GM21619 (cell line): ENCODE results near the gene NAV2.

Experiments
- ATAC-seq: cut with Tn5 transposase; IDR thresholded peaks from one replicate; pipeline ENCODE4 v1.9.1; 2021; ENCODE audit not compliant: unreplicated experiment

Gene NAV2

DNA sequence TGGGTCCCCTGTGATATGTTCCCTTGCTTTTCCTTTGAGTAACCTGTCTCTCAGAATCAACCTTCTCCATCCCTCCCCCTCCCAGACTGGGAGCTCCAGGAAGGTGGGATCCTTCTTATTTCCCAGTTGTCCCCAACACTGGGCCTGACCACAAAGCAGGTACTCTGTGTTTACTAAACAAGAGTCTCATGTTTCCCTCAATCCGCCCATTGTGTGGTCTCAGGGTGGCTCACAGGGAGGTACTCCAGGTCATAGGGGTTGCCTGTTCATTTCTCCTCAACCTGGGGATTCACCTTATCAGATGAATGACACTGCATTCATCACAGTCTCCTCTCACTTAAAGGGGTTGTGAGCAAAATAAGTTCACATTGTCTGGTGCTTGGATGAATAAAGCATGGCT is 26.4 kb upstream of the NAV2 start:
- ATAC-seq: no peak

DNA sequence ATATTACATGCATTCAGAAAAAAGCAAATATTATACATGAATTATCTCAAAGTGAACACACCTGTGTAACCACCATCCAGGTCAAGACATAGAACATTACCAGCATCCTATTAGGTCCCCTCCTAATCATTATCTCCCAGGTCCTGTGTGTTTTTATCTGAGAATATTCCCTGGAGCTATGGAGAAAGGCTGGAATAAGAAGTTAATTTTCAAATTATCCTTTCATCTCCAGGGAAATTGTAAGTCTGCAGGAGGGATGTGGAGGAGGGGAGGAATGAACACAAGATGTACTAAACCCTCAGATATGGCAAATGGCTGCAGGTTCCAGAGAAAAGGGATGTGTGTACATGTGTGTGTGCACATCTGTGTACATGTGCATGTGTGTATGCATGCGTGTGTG is 25.2 kb upstream of the NAV2 start:
- no peak for ATAC-seq

DNA sequence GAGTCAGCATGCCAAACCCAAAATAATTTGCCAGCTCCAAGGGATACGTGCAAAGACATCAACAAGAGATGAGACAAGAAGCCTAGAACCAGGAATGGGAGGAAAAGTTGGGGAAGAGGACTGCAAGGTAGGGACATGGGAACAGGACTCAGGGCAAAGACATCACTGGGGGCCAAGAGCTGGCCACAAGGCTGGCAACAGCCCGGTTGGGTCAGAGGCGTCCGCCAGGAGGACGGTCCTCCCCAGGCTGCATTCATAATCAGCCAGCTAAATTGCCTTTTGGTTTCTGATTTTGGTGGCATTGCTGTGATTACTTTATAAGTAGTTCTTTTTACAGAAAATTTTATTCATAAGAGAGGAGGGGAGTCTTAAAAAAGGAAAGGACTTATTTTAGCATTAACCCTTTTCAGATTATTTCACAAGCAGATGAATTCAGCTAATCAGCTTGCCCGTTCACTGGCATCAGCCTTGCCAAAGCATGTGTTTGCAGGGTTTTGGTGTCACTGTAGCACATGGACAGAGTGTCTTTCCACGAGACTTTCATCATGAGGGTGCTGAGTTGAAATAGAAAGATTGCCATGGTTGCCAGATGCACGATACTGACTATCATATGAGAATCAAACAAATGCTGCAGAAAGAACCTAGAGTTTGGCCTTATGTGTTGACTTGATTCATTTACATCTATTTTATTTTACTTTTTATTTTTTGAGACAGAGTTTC is 23.2 kb upstream of the NAV2 start:
- ATAC-seq: no peak

DNA sequence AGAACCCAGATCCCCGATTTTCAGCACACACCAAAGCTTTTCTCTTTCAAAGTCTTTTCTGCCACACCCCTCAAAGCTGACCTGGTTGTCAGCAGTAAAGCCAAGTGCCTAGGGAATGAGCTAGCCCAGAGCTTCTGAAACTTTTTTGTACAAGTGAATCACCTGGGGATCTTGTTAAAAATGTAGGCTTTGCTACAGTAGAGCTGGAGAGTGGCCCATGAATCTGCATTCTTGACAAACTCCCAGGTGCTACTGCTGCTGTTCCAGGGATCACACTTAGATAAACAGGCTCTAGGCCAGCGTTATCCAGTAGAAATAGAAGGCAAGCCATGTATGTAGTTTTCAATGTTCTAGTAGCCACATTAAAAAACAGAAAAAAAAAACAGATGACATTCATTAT is 21.8 kb upstream of the NAV2 start:
- ATAC-seq: no peak

DNA sequence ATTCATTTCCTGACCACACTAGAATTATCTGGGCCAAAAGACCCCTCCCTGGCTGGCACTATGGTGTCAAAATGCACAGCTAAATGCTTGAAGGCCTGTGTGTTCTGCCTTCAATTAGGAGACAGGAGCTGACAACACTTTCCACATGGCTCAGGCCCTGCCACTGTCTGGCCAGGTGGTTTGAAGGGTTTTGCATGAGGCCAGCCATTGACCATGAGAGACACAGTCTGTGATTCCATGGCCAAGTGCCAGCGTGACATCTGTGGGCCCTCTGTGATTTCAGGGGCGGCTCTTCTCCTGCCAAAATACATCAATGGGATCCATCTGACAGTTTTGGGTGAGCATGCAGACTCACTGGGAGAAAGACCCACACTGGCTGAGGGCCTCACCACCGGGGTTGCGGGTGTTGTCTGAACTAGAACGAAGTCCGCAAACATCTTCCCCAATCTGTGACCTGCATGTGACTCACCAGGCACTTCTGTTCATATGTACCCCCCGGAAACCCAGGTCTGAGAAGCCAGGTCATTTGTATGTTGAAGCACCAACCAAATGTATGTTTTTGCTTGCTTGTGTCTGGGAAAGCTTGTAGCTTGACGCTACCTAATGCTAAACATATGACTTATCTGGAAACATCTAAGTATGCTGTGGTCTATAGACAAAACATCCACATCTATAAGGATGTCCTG is 20.7 kb upstream of the NAV2 start:
- ATAC-seq: no peak

DNA sequence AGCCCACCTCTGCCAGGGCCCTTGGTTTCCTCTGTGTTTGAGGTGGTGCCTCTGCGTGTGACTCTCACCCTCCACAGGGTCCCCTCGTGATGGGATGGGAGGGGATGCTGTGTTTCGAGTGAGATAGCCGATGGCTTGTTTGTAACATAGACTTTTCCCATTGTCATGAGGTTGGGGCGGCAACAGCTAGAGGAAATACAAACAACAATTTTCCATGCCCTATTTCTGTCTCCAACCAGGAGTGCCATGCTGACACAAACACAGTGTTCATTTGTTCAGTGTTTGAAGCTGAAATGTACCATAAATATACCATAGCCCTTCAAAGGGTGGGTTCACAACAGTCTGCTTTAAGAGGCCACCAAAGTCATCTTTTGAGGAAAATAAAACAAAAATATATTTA is 19.5 kb upstream of the NAV2 start:
- ATAC-seq: no peak

DNA sequence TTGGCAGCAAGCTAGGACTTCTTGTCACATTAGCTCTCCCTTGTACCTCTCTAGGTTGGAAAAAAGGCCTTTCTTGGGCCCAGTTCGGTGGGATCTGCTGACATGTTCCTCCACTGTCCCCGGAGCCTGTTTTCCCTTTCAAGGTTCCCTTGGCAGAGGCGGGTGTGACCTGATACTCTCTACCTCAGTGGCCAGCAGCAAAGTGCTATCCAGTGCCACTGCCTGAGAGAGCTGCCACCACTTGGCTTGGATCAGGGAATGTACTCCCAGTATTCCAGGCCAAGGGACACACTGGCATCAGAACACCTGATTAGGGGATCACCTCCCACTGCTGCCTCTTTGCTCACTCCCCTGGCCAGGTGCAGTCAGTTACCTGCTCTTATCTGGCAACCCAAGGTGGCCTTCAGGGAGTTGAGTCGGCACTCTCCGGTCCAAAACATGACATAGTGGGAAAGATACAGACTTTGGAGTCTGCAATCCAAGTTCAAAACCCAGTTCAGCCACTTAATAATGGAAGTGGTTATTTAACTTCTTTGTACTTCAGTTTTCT is 17.8 kb upstream of the NAV2 start:
- no peak for ATAC-seq

DNA sequence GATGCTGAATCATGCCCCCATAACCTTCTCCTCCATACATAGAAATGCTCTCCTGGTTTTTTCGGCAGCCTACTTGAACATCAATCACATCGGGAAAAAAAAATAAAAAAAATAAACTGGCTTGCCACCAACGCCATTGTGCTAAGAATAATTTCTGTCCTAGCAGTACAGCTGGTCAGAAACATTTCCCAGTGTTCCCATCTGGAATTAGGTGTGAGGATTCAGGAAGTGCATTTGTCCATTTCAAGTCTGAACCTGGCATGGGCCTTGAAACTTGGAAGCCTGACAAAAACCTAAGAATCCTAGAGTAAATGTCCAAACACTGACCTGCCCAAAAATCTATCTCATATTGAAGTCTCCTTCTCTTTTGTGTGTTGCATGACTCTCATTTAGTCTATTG is 16.6 kb upstream of the NAV2 start:
- no peak for ATAC-seq

DNA sequence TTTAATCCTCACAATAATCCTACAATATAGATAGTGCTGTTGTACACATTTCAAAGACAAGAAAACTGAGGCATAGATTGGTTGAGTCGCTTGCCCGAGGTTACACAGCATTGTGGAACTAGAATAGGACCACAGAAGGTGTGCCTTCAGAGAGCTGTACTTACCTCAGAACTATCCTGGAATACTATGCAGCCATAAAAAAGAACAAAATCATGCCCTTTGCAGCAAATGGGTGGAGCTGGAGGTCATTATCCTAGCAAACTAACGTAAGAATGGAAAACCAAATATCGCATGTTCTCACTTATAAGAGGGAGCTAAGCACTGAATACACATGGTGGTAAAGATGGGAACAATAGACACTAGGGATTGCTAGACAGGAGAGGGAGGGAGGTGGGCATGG is 15.7 kb upstream of the NAV2 start:
- no peak for ATAC-seq

- ATAC-seq: no peak
Observed at GRCh38 chr11:19697721-19698121, 14.9 kb upstream of the NAV2 start.

DNA sequence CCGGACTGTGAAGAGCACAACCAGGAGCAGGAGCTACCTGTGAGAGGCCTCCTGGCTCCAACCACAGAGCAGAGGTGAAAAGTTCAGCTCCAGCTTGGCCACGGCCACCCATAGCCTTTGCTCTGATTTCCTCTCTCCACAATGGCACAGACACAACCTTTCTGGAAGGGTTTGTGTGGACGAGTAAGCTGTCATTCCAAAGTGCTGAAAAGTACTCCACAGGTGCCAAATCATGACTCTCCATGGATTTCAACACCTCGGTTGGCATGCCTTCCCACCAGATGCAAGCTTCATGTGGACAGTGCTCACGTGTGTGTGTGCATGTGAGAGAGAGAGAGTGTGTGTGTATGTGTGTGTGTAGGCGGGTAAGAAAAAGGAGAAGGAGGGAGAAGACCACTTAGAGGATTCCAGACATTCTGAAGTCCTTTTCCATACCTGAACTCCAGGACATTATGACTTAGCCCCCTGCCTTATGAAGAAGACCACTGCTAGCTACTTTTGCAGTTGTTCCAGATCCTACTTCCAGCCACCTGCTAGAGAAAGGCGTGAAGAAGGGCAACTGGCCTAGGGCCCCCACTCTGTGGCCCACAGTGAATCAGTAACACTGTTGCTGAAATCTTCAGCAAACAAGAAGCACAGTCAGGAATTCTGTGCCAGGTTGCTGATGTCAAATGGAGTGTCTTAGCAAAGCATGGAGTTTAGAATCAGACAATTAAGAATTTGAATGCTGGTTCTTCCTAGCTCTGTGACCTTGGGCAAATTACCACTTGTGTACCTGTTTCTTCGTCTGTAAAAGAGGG is 13.9 kb upstream of the NAV2 start:
- ATAC-seq: no peak

- no peak for ATAC-seq
Observed at GRCh38 chr11:19701421-19701820, 11.2 kb upstream of the NAV2 start.

GRCh38 chr11:19702620-19703019 is 10.0 kb upstream of the NAV2 start:
- ATAC-seq: no peak

DNA sequence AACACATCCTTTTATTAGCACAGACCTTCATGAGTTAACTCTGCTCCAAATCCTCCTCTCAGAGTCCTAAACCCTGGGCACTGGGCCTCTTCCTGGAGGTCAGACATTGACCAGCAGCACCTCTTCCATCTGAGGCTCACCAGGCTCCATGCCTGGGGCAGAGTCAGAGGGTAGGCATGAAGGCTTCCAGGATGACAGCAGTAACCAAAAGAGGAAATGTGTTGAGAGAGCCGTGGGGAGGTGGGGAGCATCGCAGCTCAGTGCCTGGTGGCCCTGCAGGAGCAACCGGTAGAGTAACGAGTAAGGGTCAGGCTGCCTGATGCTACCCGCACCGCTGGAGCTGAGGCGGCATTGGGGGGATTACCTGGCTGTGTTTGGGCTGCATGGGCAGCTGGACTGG is 9.4 kb upstream of the NAV2 start:
- ATAC-seq: no peak

GRCh38 chr11:19704213-19704612 is 8.4 kb upstream of the NAV2 start:
- no peak for ATAC-seq

- no peak for ATAC-seq
Observed at GRCh38 chr11:19705936-19706335, 6.7 kb upstream of the NAV2 start.

GRCh38 chr11:19711911-19712280 is 741 bp upstream of the NAV2 start:
- ATAC-seq: peak; percentile 15

- ATAC-seq: no peak
Observed at GRCh38 chr11:19713196-19714021, 772 bp downstream of the NAV2 start.

DNA sequence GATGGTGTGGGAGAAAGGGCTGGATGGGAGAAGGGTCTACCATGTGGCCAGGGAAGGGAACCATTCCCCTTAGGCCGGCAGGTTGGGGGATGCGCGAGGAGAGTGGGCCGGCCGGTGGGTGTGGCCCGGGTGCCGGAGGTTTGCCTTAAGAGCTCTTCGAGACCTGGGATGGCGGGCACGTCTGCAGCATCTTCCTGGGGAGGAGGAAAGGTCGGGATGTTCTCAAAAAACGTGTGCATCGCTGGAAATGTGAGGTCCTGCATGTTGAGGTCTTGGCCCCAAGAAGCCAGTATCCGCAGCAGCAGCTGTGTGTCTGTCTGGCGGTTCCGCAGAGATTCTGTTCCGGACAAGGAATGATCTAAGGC is 1.4 kb downstream of the NAV2 start:
- no peak for ATAC-seq

GRCh38 chr11:19714387-19715363 is 2.0 kb downstream of the NAV2 start:
- ATAC-seq: no peak
